C4-2B (cell line): ENCODE data around the gene HDAC4.

Experiments
- ZFX ChIP-seq: fragments of 450-650 bp; IDR thresholded peaks from 2 replicates; pipeline ENCODE4 v1.6.1; 2017
- TF ChIP-seq, protein P1 (sequence below): fragments of 450-650 bp; conservative IDR thresholded peaks from 2 replicates; pipeline ENCODE4 v1.5.1; 2017; ENCODE audit warnings: mild to moderate bottlenecking

DNA sequence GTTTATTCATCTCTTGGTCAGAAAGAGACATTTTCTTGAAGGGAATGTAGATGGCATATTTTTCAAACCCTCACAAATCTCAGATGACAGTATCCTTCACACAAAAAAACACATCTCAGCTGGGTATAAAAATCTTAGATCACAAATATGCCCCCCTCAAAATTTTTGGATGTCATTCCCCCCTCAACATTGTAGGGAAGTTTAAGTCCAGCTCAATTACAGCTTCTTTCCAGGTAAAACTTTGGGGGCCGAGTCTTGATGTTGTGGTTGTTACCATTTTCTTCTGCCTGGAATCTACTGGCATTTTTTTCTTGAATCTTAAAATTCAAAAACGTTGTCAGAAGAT, 46.1 kb downstream of the HDAC4 start:
- TF ChIP-seq, protein P1, sequence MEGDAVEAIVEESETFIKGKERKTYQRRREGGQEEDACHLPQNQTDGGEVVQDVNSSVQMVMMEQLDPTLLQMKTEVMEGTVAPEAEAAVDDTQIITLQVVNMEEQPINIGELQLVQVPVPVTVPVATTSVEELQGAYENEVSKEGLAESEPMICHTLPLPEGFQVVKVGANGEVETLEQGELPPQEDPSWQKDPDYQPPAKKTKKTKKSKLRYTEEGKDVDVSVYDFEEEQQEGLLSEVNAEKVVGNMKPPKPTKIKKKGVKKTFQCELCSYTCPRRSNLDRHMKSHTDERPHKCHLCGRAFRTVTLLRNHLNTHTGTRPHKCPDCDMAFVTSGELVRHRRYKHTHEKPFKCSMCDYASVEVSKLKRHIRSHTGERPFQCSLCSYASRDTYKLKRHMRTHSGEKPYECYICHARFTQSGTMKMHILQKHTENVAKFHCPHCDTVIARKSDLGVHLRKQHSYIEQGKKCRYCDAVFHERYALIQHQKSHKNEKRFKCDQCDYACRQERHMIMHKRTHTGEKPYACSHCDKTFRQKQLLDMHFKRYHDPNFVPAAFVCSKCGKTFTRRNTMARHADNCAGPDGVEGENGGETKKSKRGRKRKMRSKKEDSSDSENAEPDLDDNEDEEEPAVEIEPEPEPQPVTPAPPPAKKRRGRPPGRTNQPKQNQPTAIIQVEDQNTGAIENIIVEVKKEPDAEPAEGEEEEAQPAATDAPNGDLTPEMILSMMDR, result no peak
- no peak for TF ChIP-seq ZFX
